ENCODE results near the gene FHL1.

DNA sequence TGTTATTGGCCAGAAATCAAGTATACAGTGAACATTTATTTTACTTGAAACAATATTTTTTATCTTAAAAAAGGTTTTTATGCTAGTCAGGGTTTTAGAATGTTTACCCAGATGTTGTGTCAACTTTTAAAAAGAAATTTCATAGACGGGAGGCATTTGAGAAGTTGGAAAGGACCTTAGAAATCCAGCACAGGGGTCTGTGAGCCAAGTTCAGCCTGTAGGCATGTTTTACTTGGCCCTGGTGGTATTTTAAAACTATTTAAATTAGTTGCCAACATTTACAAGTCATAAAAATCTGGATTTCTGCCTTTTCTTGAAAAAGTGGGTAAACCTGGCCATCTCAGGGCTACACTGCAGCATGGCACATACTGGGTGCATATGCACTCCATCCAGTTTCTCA lies 25.5 kb upstream of the FHL1 start:
- TF ChIP-seq JUND (IDR thresholded peaks at IDR 0.05) = no peak
- TF ChIP-seq, protein P1, sequence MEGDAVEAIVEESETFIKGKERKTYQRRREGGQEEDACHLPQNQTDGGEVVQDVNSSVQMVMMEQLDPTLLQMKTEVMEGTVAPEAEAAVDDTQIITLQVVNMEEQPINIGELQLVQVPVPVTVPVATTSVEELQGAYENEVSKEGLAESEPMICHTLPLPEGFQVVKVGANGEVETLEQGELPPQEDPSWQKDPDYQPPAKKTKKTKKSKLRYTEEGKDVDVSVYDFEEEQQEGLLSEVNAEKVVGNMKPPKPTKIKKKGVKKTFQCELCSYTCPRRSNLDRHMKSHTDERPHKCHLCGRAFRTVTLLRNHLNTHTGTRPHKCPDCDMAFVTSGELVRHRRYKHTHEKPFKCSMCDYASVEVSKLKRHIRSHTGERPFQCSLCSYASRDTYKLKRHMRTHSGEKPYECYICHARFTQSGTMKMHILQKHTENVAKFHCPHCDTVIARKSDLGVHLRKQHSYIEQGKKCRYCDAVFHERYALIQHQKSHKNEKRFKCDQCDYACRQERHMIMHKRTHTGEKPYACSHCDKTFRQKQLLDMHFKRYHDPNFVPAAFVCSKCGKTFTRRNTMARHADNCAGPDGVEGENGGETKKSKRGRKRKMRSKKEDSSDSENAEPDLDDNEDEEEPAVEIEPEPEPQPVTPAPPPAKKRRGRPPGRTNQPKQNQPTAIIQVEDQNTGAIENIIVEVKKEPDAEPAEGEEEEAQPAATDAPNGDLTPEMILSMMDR (IDR thresholded peaks at IDR 0.05 in 2 of 3, conservative IDR thresholded peaks at IDR 0.05 in 1 of 3; ENCODE audit: borderline replicate concordance in 1 of 3, insufficient read depth in 1 of 3, low read depth in 2 of 3, low read length in 2 of 3) = no peak
- no peak for TF ChIP-seq EZH2 (IDR thresholded peaks at IDR 0.05)
- TF ChIP-seq MAX (IDR thresholded peaks at IDR 0.05) = no peak
- TF ChIP-seq POLR2A (IDR thresholded peaks at IDR 0.05; ENCODE audit: borderline replicate concordance, extremely low read depth, insufficient read depth, insufficient read length) = no peak
- TF ChIP-seq, protein P2, sequence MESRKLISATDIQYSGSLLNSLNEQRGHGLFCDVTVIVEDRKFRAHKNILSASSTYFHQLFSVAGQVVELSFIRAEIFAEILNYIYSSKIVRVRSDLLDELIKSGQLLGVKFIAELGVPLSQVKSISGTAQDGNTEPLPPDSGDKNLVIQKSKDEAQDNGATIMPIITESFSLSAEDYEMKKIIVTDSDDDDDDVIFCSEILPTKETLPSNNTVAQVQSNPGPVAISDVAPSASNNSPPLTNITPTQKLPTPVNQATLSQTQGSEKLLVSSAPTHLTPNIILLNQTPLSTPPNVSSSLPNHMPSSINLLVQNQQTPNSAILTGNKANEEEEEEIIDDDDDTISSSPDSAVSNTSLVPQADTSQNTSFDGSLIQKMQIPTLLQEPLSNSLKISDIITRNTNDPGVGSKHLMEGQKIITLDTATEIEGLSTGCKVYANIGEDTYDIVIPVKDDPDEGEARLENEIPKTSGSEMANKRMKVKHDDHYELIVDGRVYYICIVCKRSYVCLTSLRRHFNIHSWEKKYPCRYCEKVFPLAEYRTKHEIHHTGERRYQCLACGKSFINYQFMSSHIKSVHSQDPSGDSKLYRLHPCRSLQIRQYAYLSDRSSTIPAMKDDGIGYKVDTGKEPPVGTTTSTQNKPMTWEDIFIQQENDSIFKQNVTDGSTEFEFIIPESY (IDR thresholded peaks at IDR 0.05; ENCODE audit: extremely low read depth, insufficient replicate concordance, low read length) = no peak
- TF ChIP-seq SP1 (IDR thresholded peaks at IDR 0.05; ENCODE audit: low read depth) = no peak
- no peak for TF ChIP-seq RAD21 (IDR thresholded peaks at IDR 0.05; ENCODE audit: low read depth)
- no peak for TF ChIP-seq POLR2AphosphoS5 (IDR thresholded peaks at IDR 0.05; ENCODE audit: low read depth, low read length)
